GM13976 (cell line): Measurements from ENCODE around the gene SYT4.

Source experiments
- DNase-seq: peaks from one replicate; pipeline ENCODE4 v3.0.0; 2012; ENCODE audit warnings: low spot score
- in situ Hi-C: fragments of 300-500 bp; cut with MboI; formaldehyde crosslinking; loops from one replicate; pipeline ENCODE4 v1.12.0; 2022; ENCODE audit warnings: low sequenced_read_pairs, mixed read lengths, inconsistent platforms; ENCODE audit not compliant: unreplicated experiment
- TF ChIP-seq, protein P1 (sequence below): IDR thresholded peaks from 2 replicates; pipeline ENCODE4 v1.5.1; 2012; ENCODE audit warnings: borderline replicate concordance, mild to moderate bottlenecking; ENCODE audit not compliant: insufficient read depth; ENCODE audit errors: extremely low read depth, missing control alignments, control extremely low read depth

SYT4 gene

DNA sequence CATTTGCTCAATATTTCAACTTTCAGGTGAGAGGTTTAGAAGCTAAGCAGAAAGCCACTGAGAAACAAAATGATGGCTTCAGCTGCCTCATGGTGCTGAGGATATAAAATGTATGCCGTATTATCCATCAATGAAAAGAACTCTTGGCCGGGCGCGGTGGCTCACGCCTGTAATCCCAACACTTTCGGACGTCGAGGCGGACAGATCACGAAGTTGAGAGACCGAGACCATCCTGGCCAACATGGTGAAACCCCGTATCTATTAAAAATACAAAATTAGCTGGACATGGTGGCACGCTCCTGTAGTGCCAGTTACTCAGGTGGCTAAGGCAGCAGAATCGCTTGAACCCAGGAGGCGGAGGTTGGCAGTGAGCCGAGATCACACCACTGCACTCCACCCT, 6.0 kb upstream of the SYT4 start:
- no peak for DNase-seq
- TF ChIP-seq, protein P1, sequence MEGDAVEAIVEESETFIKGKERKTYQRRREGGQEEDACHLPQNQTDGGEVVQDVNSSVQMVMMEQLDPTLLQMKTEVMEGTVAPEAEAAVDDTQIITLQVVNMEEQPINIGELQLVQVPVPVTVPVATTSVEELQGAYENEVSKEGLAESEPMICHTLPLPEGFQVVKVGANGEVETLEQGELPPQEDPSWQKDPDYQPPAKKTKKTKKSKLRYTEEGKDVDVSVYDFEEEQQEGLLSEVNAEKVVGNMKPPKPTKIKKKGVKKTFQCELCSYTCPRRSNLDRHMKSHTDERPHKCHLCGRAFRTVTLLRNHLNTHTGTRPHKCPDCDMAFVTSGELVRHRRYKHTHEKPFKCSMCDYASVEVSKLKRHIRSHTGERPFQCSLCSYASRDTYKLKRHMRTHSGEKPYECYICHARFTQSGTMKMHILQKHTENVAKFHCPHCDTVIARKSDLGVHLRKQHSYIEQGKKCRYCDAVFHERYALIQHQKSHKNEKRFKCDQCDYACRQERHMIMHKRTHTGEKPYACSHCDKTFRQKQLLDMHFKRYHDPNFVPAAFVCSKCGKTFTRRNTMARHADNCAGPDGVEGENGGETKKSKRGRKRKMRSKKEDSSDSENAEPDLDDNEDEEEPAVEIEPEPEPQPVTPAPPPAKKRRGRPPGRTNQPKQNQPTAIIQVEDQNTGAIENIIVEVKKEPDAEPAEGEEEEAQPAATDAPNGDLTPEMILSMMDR, result no peak
- in situ Hi-C loops, result no loop called here

DNA sequence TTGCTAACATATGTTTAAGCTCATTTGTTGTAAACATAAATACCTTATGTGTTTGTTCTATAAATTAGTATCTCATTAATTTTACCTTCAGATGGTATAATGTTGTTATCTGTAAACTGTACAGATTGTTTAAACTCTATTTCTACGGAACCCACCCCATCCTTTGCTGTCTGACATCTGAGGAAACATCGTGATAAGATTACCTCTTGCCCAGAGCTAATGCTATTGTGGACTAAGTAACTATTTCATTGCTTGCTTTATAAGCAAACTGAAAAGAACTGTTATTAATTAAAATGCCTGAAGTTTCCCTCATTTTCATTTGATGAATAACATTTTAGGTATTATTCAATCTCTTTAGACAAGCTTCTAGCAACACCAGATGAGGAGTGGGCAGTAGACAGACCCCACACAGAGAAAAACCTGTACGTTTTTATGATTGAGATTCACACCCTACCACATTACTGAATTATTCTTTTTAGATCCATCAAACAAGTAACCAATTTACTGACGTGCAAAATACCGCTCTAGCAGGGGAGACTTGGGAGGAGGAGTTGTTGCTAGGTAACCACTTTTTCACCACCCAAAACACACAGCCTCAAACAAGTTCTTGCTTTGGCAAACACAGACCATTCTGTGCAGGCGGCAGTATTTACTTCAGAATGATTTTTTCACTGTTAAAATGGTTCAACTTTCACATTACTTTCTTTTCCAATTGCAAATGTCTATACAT, 1.9 kb upstream of the SYT4 start:
- DNase-seq, result no peak

DNA sequence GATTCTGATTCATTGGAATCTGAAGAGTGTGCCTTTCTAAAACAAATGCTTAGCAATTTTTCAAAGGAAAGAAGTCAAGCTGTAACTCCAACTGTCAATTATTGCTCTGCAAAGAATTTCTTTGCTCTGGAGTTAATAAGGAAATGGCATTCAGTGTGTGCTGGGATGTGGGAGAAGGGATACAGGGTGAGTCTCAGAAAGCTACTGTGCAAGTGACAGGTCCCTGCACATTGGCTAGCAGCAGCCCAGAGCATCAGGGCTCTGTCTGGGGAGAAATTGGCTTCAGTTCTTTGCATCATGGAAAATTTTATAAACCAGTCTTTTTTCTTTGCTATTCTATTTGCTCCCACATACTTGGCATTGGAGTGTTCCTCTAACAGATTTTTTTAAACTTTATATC, 1.1 kb upstream of the SYT4 start:
- in situ Hi-C loops, result no loop called here
- TF ChIP-seq, protein P1, result no peak
- DNase-seq, result no peak

More for the DNA sequence above, 1.9 kb upstream of the SYT4 start:
- TF ChIP-seq, protein P1, result no peak
- in situ Hi-C loops, result no loop called here

DNA sequence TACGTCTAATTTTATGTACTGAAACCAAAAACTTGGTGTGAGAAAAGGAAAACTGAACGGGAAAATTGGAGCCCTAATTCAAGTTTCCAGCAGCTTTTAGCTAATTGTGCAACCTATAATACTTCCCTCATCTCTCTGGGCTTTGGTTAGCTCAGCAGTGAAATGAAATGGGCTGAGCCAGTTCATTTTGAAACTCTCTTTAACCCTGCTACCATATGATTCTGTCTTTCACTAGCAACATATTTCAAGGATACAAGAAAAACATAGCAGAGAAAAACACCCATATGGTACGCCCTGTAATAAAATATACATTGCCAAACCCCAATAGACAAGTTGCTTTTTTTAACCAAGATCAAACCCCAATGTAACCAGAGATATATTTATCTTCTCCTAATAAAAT, 799 bp downstream of the SYT4 start:
- no peak for DNase-seq
- TF ChIP-seq, protein P1, result no peak
- in situ Hi-C loops, result no loop called here

DNA sequence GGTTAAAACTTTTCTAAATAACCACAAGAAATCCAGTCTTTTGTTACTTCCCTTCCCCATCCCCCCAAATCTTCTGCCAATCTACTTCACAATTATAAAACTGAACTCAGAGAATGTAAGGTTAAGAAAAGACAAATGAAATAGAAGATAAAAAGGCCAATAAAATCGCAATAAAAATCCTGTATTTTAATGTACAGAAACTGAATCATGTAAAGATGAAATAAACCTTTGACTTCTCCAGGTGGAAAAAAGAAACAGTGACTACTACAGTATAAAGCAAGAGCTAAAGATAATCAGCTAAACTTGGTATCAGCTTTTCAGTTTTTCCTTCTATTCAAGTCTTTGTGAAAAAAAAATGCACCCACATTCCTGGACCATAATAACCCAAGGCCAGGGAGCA, 1.7 kb downstream of the SYT4 start:
- in situ Hi-C loops, result no loop called here
- DNase-seq, result no peak
- TF ChIP-seq, protein P1, result no peak

DNA sequence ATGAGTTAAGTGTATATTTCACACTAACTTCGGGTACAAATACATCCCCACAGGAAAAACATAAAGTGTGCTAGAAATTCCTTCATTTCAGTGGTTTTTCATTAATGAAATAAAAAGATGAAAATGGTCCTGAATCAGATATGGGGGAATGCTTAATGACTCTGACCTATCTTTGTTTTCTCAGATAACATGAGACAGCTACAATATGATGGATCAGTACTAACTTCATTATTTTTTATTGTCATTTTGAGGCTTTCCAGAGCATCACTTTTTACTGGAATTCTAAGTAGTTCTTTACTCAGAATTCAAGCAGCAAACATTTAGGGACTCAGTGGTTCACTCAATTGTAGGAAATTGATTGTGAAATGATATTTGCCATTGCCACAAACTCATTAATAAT, 2.8 kb downstream of the SYT4 start:
- in situ Hi-C loops, result loop anchor here (25.0 kb wide), 1 partner anchor 687 kb away; no protein-coding TSS in a partner anchor
- no peak for DNase-seq
- TF ChIP-seq, protein P1, result no peak
